ENCODE measurements around the gene NEDD1. TPM values are rescaled to one million over a fixed set of nuclear protein-coding genes. Genes with fewer than 3 reads are reported as not detected.

NEDD1 gene
- total RNA-seq, 4 donors from 2014 or later: 7.1 to 20.6 (median 10.5) TPM

DNA sequence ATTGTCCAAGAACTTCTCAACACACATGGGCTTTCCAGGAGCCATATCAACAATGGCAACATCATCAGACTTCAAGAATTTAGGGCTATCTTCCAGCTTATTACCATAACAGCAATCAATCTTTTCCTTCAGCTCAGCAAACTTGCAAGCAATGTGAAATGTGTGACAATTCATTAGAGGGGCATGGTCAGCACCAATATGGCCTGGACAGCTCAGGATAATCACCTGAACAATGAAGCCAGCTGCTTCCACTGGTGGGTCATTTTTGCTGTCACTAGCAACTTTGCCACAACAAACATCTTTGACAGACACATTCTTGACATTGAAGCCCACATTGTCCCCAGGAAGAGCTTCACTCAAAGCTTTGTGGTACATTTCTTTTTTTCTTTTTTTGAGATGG, 5.9 kb upstream of the NEDD1 start:
- DNase-seq: no peak
- H3K9me3 ChIP-seq: no peaks in the 10 kb centered on the region
- no peaks in the 10 kb centered on the region for H3K27me3 ChIP-seq
- H3K4me1 ChIP-seq: no peaks in the 10 kb centered on the region
- no peak overlapping the region for H3K4me3 ChIP-seq
- H3K36me3 ChIP-seq: no peaks in the 10 kb centered on the region
- H3K27ac ChIP-seq: no peak overlapping the region
- TF ChIP-seq POLR2A (IDR thresholded peaks at IDR 0.05): no peak
- TF ChIP-seq, protein P1, sequence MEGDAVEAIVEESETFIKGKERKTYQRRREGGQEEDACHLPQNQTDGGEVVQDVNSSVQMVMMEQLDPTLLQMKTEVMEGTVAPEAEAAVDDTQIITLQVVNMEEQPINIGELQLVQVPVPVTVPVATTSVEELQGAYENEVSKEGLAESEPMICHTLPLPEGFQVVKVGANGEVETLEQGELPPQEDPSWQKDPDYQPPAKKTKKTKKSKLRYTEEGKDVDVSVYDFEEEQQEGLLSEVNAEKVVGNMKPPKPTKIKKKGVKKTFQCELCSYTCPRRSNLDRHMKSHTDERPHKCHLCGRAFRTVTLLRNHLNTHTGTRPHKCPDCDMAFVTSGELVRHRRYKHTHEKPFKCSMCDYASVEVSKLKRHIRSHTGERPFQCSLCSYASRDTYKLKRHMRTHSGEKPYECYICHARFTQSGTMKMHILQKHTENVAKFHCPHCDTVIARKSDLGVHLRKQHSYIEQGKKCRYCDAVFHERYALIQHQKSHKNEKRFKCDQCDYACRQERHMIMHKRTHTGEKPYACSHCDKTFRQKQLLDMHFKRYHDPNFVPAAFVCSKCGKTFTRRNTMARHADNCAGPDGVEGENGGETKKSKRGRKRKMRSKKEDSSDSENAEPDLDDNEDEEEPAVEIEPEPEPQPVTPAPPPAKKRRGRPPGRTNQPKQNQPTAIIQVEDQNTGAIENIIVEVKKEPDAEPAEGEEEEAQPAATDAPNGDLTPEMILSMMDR (IDR thresholded peaks at IDR 0.05): no peak

DNA sequence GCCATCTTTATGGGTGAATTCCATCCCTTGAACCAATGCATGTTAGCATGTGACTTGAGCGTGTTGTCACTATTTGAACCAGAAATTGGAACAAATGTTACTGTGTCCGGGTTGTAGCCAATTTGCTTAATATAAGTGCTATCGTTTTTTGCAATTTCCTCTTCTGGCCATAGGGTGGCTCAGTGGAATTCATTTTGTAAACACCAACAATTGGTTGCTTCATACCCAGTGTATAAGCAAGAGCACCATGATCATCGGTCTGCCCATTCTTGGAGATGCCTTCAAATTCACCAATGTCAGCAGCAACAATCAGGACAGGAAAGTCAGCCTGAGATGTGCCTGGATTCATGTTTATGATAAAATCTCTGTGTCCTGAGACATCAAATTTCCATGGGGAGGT, 5.0 kb upstream of the NEDD1 start:
- H3K9me3 ChIP-seq: no peaks in the 10 kb centered on the region
- TF ChIP-seq POLR2A (IDR thresholded peaks at IDR 0.05): no peak
- TF ChIP-seq, protein P1 (IDR thresholded peaks at IDR 0.05): peak in 1 of 6 experiments; percentile 11
- H3K27me3 ChIP-seq: no peaks in the 10 kb centered on the region
- H3K4me3 ChIP-seq: no peak overlapping the region
- H3K36me3 ChIP-seq: no peaks in the 10 kb centered on the region
- H3K4me1 ChIP-seq: no peaks in the 10 kb centered on the region
- no peak for DNase-seq
- no peak overlapping the region for H3K27ac ChIP-seq

DNA sequence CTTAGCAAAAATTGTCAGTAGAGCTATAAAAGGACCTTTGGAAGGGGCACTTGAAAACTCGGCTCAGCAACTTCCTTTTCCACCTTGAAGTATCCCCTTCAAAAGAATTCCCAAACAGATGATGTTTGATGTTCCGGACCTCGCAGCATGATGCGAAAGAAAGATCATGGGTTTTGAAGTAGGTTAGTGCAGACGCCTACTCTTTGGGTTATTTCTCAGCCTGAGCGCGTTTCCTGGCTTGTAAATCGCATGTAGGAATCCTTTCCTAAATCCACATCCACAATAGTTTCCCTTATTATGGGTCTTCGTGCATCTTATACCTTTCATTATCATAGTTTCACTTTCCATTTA, 584 bp upstream of the NEDD1 start:
- no peaks in the 10 kb centered on the region for H3K27me3 ChIP-seq
- peaks cover 0 to 10% (median 0%) of the 10 kb centered on the region in 4 donors for H3K4me1 ChIP-seq
- H3K9me3 ChIP-seq: no peaks in the 10 kb centered on the region
- TF ChIP-seq, protein P1 (IDR thresholded peaks at IDR 0.05): no peak
- no peak for TF ChIP-seq POLR2A (IDR thresholded peaks at IDR 0.05)
- no peaks in the 10 kb centered on the region for H3K36me3 ChIP-seq
- no peak for DNase-seq
- H3K4me3 ChIP-seq: peak overlapping the region; percentile 80 to 94 (median 86)
- peak overlapping the region; percentile 85 to 90 (median 87) for H3K27ac ChIP-seq

DNA sequence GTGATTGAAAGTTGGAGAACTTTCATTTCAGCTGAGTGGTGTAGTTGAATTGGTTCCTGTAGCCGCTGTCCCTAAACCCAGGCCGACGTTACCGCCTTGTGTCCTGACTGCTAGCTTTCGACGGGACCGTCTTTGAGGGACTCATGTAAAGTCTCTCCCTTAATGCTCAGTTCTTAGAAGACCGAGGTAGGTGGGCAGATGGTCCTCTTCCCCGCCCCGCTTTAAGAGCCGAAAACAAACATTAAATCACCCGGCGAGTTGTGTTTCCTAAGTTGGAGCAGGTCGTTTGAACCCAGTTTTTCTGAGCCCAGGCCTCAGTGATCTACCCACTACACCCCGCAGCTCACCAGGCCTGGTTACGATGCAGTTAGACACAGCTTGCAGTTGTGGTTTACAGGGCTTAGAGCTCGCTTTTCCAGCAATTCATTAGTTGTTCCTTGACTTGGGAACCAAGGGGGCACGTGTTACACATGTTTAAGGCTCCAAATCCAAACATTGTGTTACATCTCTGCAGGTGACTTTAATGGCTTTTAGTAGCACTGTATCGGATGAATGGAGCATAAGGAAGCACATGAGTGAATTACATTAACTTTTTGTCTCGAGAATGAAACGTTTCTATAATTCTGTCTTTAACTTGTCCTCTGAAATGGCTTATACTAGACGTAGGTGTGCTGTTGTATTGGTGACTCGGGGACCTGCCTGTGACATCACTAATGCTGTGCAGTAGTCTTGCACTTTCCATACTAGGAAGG, 790 bp downstream of the NEDD1 start:
- TF ChIP-seq, protein P1 (IDR thresholded peaks at IDR 0.05): no peak
- TF ChIP-seq POLR2A (IDR thresholded peaks at IDR 0.05): no peak
- H3K27me3 ChIP-seq: no peaks in the 10 kb centered on the region
- H3K36me3 ChIP-seq: no peaks in the 10 kb centered on the region
- H3K4me1 ChIP-seq: peaks cover 0 to 10% (median 0%) of the 10 kb centered on the region in 4 donors
- no peaks in the 10 kb centered on the region for H3K9me3 ChIP-seq
- peak overlapping the region; percentile 85 to 90 (median 87) for H3K27ac ChIP-seq
- peak in 2 of 3 donors; percentile 28 to 57 for DNase-seq
- peak overlapping the region; percentile 80 to 94 (median 86) for H3K4me3 ChIP-seq

DNA sequence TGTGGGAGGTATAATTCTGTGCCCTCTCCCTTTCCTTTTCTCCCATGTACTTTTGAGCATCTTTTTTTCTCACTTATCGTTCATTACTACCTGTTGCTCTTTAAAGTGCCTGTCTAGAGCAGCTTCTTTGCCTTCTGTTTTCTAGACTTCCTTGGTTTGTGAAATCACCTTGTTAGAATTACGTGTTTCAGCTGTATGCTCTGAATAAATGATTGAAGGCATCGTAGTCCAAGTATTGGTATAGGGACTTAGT, 1.3 kb downstream of the NEDD1 start:
- H3K27ac ChIP-seq: peak overlapping the region in 1 of 4 donors; percentile 88
- H3K4me3 ChIP-seq: peak overlapping the region in 1 of 4 donors; percentile 88
- DNase-seq: no peak
- peaks cover 0 to 10% (median 0%) of the 10 kb centered on the region in 4 donors for H3K4me1 ChIP-seq
- no peaks in the 10 kb centered on the region for H3K9me3 ChIP-seq
- H3K36me3 ChIP-seq: no peaks in the 10 kb centered on the region
- TF ChIP-seq, protein P1 (IDR thresholded peaks at IDR 0.05): no peak
- TF ChIP-seq POLR2A (IDR thresholded peaks at IDR 0.05): no peak
- H3K27me3 ChIP-seq: no peaks in the 10 kb centered on the region

Data from Peyer's patch (tissue), 4 donors.